ENCODE data around the gene PGAP6. TPM values are rescaled to one million over a fixed set of nuclear protein-coding genes. Genes with fewer than 3 reads are reported as not detected.

PGAP6 gene
- total and polyA plus RNA-seq, 2 of the 13 experiments (the other 11 are each of a cell fraction or from before 2014, with no cell fraction given), result 52.7 to 136 TPM

- TF ChIP-seq ELF3 (CRISPR knock-in tag; IDR thresholded peaks at IDR 0.05) (peak; percentile 79), KDM3A (CRISPR knock-in tag; IDR thresholded peaks at IDR 0.05; ENCODE audit: low read depth) (peak; percentile 64; the same call in 1 of the 2 replicates), NFIB (CRISPR knock-in tag; IDR thresholded peaks at IDR 0.05; ENCODE audit: borderline replicate concordance) (no peak), FOXA3 (CRISPR knock-in tag; IDR thresholded peaks at IDR 0.05) (peak; percentile 69), MXD1 (CRISPR knock-in tag; IDR thresholded peaks at IDR 0.05) (0 out of 2 replicates have a peak, but pooled peaks have one; percentile 17), ZNF501 (CRISPR knock-in tag; IDR thresholded peaks at IDR 0.05) (peak; percentile 75), ZNF773 (CRISPR knock-in tag; IDR thresholded peaks at IDR 0.05; ENCODE audit: borderline replicate concordance) (no peak), MED1 (CRISPR knock-in tag; IDR thresholded peaks at IDR 0.05) (peak; percentile 98), NCOR1 (IDR thresholded peaks at IDR 0.05; ENCODE audit: borderline replicate concordance, low read length) (no peak), ZNF234 (CRISPR knock-in tag; conservative IDR thresholded peaks at IDR 0.05) (no peak), ZNF660 (CRISPR knock-in tag; IDR thresholded peaks at IDR 0.05; ENCODE audit: borderline replicate concordance, low read depth) (no peak), GZF1 (CRISPR knock-in tag; IDR thresholded peaks at IDR 0.05) (0 out of 2 replicates have a peak, but pooled peaks have one; percentile 27), TEAD3 (CRISPR knock-in tag; optimal IDR thresholded peaks at IDR 0.05; ENCODE audit: borderline replicate concordance) (peak; percentile 61), ZNF263 (CRISPR knock-in tag; IDR thresholded peaks at IDR 0.05) (peak; percentile 54; the same call in 1 of the 2 replicates), NR2C2 (CRISPR knock-in tag; IDR thresholded peaks at IDR 0.05; ENCODE audit: borderline replicate concordance) (peak; percentile 94), ZNF44 (CRISPR knock-in tag; IDR thresholded peaks at IDR 0.05) (0 out of 2 replicates have a peak, but pooled peaks have one; percentile 49), HDAC2 (CRISPR knock-in tag; IDR thresholded peaks at IDR 0.05) (peak; percentile 91), HIC2 (CRISPR knock-in tag; IDR thresholded peaks at IDR 0.05; ENCODE audit: low read depth) (peak; percentile 67; the same call in 1 of the 2 replicates), CEBPG (CRISPR knock-in tag; IDR thresholded peaks at IDR 0.05) (peak; percentile 43; the same call in 1 of the 2 replicates), IKZF4 (CRISPR knock-in tag; IDR thresholded peaks at IDR 0.05; ENCODE audit: borderline replicate concordance, low read depth, not compliant biosample characterization) (no peak), ZNF205 (CRISPR knock-in tag; IDR thresholded peaks at IDR 0.05) (peak; percentile 46; the same call in 1 of the 2 replicates), ZNF3 (CRISPR knock-in tag; IDR thresholded peaks at IDR 0.05) (no peak), SIX1 (CRISPR knock-in tag; IDR thresholded peaks at IDR 0.05; ENCODE audit: borderline replicate concordance) (no peak), ZNF331 (CRISPR knock-in tag; IDR thresholded peaks at IDR 0.05) (peak; percentile 80; the same call in 1 of the 2 replicates), AGO2 (optimal IDR thresholded peaks at IDR 0.05; ENCODE audit: low read depth, low read length) (peak; percentile 23), LRRFIP1 (CRISPR knock-in tag; conservative IDR thresholded peaks at IDR 0.05) (no peak), ZNF432 (CRISPR knock-in tag; IDR thresholded peaks at IDR 0.05; ENCODE audit: borderline replicate concordance) (no peak), SIN3B (IDR thresholded peaks at IDR 0.05; ENCODE audit: low read length) (no peak)
Measured at GRCh38 chr16:359067-359763, 22.6 kb downstream of the PGAP6 start (continued).
